HL-60/S4 (cell line): ENCODE results near the gene SPTSSB.

Source experiments
- in situ Hi-C: fragments of 300-500 bp; cut with MboI; formaldehyde crosslinking; loops from 2 replicates; pipeline ENCODE4 v1.14.3; 2022; ENCODE audit warnings: low sequenced_read_pairs

SPTSSB gene

GRCh38 chr3:161392853-161393252 lies 21.5 kb upstream of the SPTSSB start:
- in situ Hi-C loops = no loop called here

DNA sequence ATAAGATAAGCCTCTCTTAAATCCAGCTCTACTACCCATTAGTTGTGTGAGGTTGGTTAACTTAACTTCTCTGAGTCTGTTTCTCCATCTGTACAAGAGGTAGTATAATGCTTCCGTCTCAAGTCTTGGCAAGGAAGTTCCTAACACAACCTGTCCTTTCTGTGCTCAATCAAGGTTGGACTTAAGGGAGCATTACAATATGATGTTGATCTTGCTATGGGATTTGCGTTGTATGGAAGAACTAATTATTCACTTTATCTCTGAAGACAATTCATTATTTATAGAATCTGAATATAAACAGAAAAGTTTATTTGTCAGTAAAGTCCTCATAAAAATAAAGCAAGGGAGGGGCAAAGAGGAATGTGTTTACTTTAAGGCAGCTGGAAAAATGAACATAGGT lies 18.9 kb upstream of the SPTSSB start:
- in situ Hi-C loops = no loop called here

- in situ Hi-C loops = no loop called here
Observed at GRCh38 chr3:161389445-161390035, 18.2 kb upstream of the SPTSSB start.

DNA sequence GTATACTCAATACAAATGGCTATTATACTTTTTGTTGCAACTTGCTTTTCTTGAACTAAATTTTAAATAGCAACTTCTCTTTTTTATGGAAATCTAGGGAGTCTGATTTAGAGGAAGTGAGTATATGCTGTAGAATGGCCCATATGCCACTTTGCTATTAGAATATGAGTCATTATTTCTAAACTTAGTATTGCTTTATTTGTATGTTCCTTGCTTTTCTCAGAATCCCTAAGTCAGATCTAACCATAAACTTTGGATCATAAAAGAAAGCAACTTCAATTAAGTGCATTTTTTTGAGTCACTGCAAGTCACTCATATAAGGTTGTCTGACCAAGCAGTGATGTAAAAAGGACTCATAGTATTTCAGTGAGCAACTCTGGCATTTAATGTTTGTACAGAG lies 17.5 kb upstream of the SPTSSB start:
- in situ Hi-C loops = no loop called here

DNA sequence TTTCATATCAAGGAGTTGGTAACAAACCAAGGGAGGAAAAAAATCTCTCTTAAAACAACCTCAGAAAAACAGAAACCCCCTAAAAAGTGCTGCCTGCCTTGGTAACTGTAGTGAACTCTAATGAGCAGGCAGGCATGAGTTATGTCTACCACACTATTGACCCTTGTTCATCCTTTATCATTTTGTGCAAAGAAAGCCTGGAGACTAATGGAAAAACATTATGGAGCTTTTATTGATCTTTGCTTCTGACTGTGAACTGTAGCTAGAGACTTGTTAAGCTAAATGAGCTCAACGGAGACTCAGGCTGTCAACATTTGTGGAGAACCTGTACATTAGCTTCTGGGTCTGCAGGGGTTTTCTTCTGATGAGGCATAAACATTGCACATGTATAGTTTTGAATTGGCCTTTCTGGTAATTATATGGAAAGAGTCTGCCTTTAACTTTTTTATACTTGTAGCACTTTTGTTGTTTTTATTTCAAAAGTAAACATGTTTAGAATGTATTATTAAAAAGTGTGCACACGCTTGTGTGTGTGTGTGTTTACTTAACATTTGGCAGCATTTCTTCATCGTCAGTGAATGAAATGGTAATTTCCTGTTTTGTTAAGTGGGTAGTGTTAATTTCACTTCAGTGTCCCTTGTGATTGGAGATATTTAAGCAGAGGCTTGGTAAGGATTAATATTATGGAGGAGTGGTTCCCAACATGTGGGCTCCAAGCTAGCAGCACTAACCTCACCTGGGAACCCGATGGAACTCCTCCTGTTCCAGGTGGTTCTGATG lies 15.9 kb upstream of the SPTSSB start:
- in situ Hi-C loops = no loop called here

DNA sequence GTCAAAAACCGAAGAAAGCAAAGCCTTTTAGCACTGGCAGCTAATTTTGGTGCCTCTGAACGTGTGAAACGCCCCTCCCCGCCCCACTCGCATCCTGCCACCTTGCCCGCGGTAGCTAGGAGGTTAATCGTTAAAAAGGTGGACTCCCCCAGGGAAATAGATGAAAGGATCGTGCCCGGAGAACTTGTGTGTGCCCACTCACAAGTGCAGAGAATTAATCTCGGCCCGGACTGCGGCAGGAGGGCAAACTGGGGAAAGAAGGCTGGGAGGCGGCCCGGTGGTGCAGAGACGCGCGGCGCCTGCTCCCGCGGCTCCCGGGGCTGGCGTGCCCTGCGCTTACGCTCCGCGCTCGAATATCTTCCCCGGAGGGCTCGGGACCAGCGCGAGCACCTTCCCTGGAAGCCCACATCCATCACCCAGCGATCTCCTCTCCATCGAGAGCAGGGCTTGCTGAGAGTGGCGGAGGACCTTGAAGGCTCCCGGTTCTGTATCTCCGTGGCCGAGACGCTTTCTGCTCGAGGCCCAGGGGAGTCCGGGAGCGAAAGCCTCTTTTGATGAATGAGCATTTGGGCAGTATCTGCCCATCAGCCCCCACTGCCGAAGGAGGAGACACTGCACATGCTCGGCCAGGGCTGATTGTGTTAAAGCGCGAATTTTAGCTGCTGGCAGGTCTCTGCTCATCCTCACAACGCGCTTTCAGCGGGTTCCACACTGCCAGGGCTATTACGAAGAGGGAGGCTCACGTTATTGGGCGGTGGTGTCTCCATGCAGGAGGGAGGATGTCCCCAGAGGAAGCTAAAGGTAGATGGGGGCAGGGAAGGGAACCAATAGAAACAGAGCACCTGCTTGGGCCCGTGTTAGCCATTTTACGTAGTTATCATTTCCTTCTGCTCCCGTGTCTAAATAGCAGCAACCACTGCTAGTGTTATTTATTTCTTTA lies 1.3 kb upstream of the SPTSSB start:
- in situ Hi-C loops = no loop called here

GRCh38 chr3:161369531-161369930 lies 1.8 kb downstream of the SPTSSB start:
- in situ Hi-C loops = no loop called here

DNA sequence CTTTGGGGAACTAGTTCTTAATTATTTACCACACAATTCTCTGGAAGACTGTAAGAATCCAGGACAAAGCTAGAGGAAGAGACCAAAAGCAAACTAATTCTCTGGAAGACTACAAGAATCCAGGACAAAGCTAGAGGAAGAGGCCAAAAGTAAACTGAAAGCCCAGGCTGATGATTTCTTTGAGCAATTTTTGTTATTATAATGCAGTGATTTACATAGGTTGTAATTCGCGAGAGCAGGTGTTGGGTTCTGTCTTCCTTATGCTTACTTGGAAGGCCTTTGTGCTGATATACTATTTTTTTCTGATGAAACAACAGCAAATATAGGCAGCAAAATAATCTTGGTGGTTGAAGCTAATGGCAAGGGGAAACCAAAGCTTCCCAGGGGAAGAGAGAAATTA lies 5.2 kb downstream of the SPTSSB start:
- in situ Hi-C loops = no loop called here

GRCh38 chr3:161358488-161358887 lies 12.8 kb downstream of the SPTSSB start:
- in situ Hi-C loops = no loop called here

GRCh38 chr3:161356287-161356686 lies 15.0 kb downstream of the SPTSSB start:
- in situ Hi-C loops = no loop called here

DNA sequence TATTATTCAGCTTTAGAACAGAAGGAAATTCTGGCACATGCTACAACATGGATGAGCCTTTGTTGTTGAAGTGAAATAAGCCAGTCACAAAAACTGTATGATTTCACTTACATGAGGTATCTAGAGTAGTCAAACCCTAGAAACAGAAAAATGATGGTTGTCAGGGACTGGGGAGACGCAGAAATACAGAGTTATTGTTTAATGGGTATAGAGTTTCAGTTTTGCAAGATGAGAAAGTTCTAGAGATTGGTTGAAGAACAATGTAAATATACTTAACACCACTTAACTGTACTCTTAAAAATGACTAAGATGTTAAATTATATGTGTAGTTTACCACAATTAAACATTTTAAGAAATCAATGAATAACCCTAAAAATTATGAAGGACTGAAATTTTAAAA lies 15.8 kb downstream of the SPTSSB start:
- in situ Hi-C loops = no loop called here

DNA sequence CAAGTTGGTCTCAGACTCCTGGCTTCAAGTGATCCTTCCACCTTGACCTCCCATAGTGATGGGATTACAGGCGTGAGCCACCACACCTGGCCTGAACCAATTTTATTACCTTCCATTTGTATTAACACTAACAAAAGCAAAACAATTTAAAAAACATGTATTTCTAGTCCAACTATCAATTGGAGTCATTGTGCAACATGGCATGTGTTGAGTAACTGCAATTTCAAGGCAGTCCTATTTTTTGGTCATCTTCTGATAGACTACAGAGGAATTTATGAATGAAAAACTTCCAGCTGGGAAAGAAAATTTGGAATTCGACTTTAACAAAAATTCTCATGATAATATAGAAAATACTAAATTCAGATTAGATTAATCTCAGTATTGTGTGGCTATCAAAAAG lies 16.8 kb downstream of the SPTSSB start:
- in situ Hi-C loops = no loop called here

DNA sequence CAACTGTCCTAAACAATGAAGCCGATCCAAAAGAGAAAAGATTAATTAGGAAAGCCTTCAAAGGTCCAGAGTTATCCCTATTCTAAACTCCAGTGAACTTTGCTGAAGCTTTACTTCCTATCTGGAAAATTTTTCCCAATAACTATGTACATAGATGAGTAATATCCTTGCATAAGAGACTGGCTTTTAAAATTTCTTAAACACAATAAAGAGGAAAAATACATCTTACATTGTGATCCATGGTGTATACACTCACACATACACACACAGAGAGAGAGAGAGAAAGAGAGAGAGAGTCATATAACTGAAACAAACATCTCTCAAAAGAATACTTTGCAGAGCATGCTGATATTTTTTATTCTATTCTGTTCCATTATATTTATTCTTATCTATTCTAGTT lies 20.0 kb downstream of the SPTSSB start:
- in situ Hi-C loops = no loop called here

DNA sequence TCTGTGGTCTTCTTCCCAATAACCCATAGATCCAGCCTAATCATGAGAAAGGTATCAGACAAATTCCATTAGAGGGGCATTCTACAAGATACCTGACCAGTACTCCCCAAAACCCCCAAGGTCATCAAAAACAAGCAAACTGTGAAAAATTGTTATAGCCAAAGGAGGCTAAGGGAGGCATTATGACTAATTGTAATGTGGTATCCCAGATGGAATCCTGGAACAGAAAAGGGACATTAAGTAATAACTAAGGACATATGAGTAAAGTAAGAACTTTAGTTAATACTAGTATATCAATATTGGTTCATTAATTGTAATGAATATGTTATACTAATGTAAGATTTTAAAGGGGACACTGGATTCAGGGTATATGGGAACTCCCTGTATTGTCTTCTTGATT lies 20.4 kb downstream of the SPTSSB start:
- in situ Hi-C loops = no loop called here

DNA sequence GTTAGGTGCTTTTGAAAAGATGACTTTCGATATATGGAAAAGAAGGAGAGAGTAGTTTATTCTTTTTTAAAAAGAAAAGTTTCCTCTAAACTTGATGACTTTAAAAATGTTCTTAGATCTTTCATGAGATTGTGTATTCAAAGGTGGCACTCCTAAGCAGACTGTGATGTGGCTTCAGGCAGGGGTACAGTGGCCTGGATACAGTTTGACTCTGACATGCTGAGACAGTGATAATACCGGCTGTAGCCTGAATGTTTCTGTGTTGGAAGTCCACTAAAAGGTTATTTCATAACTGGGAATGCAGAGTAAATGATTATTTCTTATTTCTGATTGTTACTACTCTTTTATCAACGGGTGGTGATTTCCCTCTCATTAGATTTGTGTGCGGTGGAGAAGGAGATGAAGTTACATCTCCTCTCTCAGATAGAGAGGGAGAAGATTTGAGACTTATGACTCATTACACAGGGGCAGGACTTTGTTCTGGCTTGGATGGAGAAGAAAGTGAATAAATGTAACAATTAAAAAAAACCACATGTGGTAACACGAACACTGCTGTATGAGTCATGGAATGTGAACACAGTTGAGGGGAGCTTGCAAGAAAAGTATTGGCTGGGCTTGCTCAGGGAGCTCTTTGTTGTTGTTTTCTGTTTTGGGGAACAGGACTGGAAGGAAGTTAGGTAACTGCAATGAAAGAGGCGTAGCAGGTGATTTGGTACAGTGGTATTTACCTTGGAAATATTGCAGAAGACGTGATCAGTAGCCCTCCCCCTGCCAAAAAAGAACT lies 21.6 kb downstream of the SPTSSB start:
- in situ Hi-C loops = no loop called here

- in situ Hi-C loops = no loop called here
Observed at GRCh38 chr3:161348796-161349400, 22.4 kb downstream of the SPTSSB start.

DNA sequence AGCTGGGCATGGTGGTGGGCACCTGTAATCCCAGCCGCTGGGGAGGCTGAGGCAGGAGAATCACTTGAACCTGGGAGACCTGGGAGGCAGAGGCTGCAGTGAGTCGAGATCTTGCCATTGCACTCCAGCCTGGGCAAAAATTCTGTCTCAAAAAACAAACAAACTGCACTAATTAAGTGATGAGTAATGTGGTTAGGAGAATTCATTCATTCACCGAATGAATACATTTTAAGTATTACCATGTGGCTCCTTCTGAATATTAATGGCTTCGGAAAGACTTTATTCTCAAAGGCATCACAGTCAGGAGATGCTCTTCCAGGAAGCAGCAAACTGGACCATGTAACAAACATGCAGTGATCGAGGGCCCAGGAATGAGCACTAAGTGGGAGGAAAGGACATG lies 23.6 kb downstream of the SPTSSB start:
- in situ Hi-C loops = no loop called here

GRCh38 chr3:161345023-161345422 lies 26.3 kb downstream of the SPTSSB start:
- in situ Hi-C loops = no loop called here

GRCh38 chr3:161343986-161344385 lies 27.3 kb downstream of the SPTSSB start:
- in situ Hi-C loops = no loop called here

GRCh38 chr3:161343540-161343939 lies 27.8 kb downstream of the SPTSSB start:
- in situ Hi-C loops = no loop called here

GRCh38 chr3:161342629-161343028 lies 28.7 kb downstream of the SPTSSB start:
- in situ Hi-C loops = no loop called here
